ENCODE data around the gene ZNF710.
A peak's percentile ranks its signal among the peaks of the same experiment; 100 is the strongest.
"Not testable (repeated sequence)": the region's sequence is repeated elsewhere in the genome, so short reads cannot be mapped to it uniquely, and the experiment has no call there.

ZNF710 gene

DNA sequence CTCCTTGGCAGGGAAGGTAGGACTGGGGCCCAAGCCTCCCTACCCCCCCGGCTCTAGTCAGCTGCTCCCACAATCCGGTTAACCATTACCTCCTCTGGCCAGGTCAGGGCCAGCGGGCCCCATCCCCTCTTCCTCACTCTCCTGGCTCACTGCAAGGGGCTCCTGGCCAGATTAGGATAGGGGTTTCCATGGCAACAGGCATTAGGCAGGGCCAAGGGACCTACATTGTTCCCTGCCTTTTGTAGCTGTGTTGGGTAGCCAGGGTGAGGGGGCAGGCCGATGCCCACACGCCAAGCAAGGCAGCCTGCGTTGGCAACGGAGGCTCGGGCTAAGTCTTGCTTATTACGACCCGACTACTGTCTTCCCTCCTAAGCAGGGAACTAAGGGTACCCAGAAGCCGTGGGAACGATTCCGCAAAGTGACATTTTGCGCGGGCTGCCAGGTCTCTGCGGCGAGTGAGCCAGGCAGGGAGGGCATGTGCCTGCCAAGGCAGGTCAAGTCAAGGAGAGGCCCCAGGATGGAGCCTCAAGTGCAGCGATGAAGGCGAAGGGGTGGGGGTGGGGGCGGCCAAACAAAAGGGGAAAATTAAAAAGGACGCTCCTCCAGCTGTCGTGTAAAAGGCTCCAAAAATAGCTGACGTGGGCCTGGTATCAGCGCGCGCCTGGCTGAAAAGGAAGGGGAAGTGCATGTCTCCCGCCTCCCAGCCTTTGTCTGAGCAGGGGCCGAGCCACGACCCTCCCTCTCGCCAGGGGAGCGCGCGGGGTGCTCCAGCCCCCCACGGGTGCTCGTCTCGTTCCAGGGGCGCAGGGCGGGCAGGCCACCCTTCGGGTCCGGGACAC, 100.2 kb downstream of the ZNF710 start:
- FAIRE-seq (peak; percentile 42), DNase-seq (ENCODE audit: low spot score) (peak; percentile 47)

DNA sequence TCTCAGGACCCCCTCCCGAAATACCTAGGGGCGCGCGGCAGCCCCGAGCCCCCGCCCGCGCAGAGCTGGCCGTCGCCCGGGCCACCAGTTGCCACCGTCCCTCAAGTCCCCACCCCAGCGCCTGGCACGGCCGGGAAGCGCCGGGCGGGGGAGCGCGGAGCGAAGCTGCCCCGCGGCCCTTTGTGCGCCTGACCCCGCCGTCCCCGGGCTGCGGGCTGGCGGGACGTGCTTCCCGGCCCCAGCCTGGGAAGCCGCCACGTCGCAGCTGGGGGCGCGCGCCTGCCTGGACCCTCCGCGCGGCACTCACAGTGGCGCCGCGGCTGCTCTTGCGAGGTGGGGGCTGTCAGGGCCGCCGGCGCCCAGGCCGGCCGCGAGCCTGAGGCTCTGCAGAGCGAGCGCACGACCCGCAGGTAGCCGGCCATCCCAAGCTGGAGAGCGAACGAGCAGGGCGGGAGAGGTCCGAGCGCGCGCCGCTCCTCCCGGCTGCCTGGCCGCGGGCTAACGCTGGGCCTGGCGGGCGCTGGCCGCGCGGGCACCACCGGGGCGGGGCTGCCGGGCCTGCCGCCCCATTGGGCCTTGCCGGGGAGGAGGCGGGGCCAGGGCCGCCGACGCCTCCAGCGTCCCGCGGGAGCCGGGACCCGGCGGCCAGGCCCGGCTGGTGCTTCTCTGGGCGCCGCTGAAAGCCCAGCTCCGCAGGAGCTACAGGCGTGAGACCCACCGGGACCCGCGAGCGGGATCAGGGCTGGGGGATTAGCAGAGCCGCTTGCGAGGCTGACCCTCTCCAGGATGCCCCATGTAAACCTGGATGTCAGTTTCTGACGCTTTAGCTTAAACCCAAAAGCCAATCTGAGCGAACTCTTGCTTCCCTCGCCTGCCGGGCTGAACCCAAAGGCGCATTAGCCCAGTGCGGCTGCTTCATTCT, 101.1 kb downstream of the ZNF710 start, which contains the start of gene IDH2:
TSS of gene IDH2 (minus strand) at position 500 of the 922 bp plus-strand sequence. CDS start at position 422, 78 bp downstream.
- FAIRE-seq (no peak), DNase-seq (ENCODE audit: low spot score) (peak; percentile 51)

DNA sequence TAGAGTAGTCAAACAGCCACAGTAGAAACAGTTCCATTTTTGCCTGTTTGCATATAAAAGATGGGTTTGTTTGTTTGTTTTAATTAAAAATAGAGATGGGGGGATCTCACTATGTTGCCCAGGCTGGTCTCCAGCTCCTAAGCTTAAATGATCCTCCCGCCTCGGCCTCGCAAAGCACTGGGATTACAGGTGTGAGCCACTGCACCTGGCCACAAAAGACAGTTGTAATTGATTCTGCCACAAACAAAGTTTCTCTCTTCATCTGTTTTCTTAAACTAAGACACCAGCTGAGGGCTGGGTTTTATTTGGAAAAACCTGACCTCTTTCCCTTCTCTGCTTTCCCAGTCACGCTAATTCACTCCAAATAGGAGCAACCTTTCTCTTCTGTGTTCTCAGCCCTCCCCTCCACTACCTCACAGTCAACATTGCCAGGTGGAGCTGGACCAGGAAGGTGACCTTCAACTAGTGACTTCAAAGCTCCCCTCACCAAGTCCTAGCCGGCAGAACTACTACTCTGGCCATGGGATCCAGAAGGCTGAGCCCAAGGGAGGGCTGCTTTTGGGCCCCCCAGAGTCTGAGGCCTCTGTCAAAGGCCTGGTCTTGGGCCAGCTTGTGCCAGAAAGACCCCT, 102.7 kb downstream of the ZNF710 start:
- DNase-seq (ENCODE audit: low spot score) (no peak), FAIRE-seq (no peak)

GRCh38 chr15:90104551-90104950, 103.4 kb downstream of the ZNF710 start:
- no peak for FAIRE-seq
- DNase-seq (ENCODE audit: low spot score): no peak

DNA sequence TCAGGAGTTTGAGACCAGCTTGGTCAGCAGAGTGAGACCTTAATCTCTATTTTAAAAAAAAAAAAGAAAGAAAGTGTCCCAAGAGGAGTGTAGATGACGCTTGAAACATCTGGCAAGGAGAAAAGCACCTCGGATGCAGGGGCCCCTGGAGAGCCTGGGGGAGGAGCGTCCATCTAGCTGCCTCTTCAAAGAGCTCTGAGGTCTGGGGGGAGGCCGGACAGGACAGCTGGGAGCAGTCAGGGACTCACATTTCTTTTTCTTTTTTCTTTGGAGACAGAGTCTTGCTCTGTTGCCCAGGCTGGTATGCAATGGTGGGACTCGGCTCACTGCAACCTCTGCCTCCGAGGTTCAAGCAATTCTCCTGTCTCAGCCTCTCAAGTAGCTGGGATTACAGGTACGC, 104.4 kb downstream of the ZNF710 start:
- FAIRE-seq (no peak), DNase-seq (ENCODE audit: low spot score) (no peak)

GRCh38 chr15:90106522-90107117, 105.5 kb downstream of the ZNF710 start:
- no peak for FAIRE-seq

DNA sequence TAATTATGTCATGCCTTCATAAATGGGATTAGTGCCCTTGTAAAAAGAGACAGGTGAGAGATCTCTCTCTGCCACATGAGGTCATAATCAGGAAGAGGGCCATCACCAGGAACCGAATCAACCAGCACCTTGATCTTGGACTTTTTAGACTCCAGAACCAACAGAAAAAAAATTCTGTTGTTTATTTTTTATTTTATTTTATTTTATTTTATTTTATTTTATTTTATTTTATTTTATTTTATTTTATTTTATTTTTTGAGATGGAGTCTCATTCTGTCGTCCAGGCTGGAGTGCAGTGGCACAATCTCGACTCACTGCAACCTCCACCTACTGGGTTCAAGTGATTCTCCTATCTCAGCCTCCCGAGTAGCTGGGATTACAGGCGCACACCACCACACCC, 106.9 kb downstream of the ZNF710 start:
- not testable (repeated sequence) for DNase-seq (ENCODE audit: low spot score); FAIRE-seq

More at GRCh38 chr15:90106522-90107117, 105.5 kb downstream of the ZNF710 start:
- peak; percentile 48 for DNase-seq (ENCODE audit: low spot score)

DNA sequence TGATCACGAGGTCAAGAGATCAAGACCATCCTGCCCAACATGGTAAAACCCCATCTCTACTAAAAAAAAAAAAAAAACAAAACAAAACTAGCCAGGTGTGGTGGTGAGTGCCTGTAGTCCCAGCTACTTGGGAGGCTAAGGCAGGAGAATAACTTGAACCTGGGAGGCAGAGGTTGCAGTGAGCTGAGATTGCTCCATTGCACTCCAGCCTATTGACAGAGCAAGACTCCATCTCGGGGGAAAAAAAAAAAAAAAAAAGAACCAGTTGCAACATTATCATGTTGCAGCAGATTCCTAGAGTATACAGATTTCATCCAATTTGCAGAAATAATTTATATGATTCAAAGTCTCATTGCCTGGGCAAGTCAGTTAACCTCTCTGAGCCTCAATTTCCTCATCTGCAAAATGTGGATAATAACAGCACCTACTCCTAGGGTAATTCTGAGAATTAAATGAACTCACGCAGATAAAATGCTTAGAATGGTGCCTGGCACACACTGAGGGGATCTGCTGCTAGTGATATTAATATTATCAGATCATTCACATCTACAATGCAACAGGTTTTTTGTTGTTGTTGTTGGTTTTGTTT, 108.1 kb downstream of the ZNF710 start:
- not testable (repeated sequence) for FAIRE-seq; DNase-seq (ENCODE audit: low spot score)

DNA sequence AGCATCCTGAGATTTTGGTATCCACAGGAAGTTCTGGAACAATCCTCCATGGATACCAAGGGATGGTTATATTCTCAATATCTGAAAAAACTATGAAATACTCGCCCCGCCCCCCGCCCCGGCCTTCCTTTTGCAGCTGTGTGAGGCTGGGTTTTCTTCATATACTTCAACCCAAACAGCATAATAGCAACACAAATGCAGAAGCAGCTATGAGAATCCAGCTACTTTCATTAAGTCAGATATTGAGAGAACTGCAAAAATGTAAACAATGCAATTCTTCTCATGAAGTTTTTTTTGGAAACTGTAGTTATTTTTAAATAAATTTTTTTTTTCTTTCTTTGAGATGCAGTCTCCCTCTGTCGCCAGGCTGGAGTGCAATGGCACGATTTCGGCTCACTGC, 112.0 kb downstream of the ZNF710 start:
- no peak for DNase-seq (ENCODE audit: low spot score)
- FAIRE-seq: no peak

DNA sequence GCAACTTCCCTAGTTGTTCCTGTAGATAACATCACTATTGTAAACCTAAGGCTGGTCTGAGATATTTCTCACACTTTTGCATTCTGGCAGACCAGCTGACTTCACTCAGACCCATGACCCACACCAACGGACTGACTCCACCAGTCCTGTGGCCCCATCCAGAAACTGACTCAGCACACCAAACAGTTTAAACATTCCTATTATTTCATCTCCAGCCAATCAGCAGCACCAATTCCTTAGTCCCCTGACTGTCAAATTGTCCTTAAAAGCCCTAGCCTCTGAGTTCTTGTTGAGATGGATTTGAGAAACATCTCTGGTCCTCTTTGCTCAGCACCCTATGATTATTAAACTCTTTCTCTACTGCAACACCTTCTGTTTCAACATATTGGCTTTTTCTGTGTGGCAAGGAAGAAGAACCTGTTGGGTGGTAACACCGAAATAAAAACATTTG, 113.4 kb downstream of the ZNF710 start:
- FAIRE-seq: no peak

DNA sequence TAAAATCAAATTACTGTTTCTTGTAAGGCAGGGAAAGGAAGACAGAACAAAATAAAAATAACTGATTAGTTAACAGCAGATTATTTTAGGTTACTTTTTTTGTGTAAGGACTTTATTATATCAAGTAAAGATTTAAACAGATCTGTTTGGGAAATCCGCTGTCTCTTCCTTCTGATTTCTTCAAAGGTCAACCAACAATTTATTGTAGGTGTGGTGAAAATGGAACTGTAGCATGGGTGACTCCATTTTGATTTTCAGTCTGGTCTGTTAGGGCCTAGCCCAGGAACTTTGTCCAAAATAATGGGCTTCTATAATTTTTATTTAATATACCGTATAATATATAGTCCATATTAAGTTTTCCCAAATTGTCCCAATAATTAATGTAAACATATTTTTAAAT, 114.7 kb downstream of the ZNF710 start:
- no peak for DNase-seq (ENCODE audit: low spot score)
- FAIRE-seq: no peak

More for the DNA sequence above, 113.4 kb downstream of the ZNF710 start:
- DNase-seq (ENCODE audit: low spot score): no peak

GRCh38 chr15:90119367-90119766, 118.2 kb downstream of the ZNF710 start:
- FAIRE-seq (no peak), DNase-seq (ENCODE audit: low spot score) (no peak)

DNA sequence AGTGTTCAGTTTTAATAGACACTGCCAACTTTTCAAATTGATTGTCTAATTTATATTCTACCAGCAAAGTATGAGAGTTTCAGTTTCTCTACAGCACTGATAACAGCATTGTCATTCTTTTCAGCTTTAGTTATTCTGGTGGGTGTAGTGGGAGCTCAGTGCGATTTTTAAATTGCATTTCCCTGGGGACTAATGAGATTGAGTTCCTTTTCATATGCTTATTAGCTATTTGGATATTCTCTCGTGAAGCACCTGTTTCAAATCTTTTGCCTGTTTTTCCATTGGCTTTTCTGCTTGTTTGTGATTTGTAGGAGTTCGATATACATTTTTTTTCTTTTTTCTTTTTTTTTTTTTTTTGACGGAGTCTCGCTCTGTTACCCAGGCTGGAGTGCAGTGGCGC, 120.0 kb downstream of the ZNF710 start:
- FAIRE-seq (no peak), DNase-seq (ENCODE audit: low spot score) (no peak)

- FAIRE-seq (no peak), DNase-seq (ENCODE audit: low spot score) (no peak)
Measured at GRCh38 chr15:90124507-90124906, 123.4 kb downstream of the ZNF710 start.

DNA sequence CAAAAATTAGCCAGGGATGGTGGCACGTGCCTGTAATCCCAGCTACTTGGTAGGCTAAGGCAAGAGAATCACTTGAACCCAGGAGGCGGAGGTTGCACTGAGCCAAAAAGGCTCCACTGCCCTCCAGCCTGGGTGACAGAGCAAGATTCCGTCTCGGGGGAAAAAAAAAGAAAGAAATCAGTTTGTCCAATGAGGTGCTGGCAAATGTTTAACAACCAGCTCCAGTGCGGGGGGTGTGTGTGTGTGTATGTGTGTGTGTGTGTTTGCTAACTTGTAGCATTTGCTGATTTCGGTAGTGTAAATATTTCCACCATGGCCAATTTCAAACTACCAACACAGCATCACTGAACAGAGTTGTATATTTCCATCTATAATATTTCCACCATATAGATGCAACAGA, 124.9 kb downstream of the ZNF710 start:
- FAIRE-seq: no peak
- DNase-seq (ENCODE audit: low spot score): no peak

GRCh38 chr15:90126596-90127435, 125.7 kb downstream of the ZNF710 start:
- FAIRE-seq (no peak), DNase-seq (ENCODE audit: low spot score) (no peak)

- no peak for FAIRE-seq
Measured at GRCh38 chr15:90130291-90130690, 129.2 kb downstream of the ZNF710 start.

More at GRCh38 chr15:90130291-90130690, 129.2 kb downstream of the ZNF710 start:
- no peak for DNase-seq (ENCODE audit: low spot score)
